Stimulated activated CD4-positive, alpha-beta T cell treated with anti-CD3 and anti-CD28 coated beads, Interleukin-4, amount 100 ng/mL, for 24 hours (primary cell): Measurements from ENCODE around the gene MINDY4.

Experiments used
- DNase-seq: peaks from one replicate; pipeline ENCODE4 v3.0.0-alpha.2; 2020

Gene MINDY4

GRCh38 chr7:30840141-30841024 lies 69.2 kb downstream of the MINDY4 start:
- DNase-seq, result no peak

GRCh38 chr7:30841025-30841735 lies 70.0 kb downstream of the MINDY4 start:
- no peak for DNase-seq

- DNase-seq, result no peak
Measured at GRCh38 chr7:30841801-30842541, 70.8 kb downstream of the MINDY4 start.

GRCh38 chr7:30842542-30843451 lies 71.6 kb downstream of the MINDY4 start:
- DNase-seq, result no peak

GRCh38 chr7:30843741-30844482 lies 72.7 kb downstream of the MINDY4 start:
- no peak for DNase-seq

GRCh38 chr7:30844483-30844874 lies 73.3 kb downstream of the MINDY4 start:
- DNase-seq, result no peak

- no peak for DNase-seq
Measured at GRCh38 chr7:30844916-30845315, 73.7 kb downstream of the MINDY4 start.

- DNase-seq, result no peak
Measured at GRCh38 chr7:30845426-30846135, 74.4 kb downstream of the MINDY4 start.

GRCh38 chr7:30846378-30846777 lies 75.2 kb downstream of the MINDY4 start:
- no peak for DNase-seq

- no peak for DNase-seq
Measured at GRCh38 chr7:30848121-30848855, 77.1 kb downstream of the MINDY4 start.

GRCh38 chr7:30849565-30849964 lies 78.3 kb downstream of the MINDY4 start:
- DNase-seq, result no peak

GRCh38 chr7:30850426-30850825 lies 79.2 kb downstream of the MINDY4 start:
- DNase-seq, result no peak

GRCh38 chr7:30851651-30852307 lies 80.6 kb downstream of the MINDY4 start:
- no peak for DNase-seq

GRCh38 chr7:30852308-30852684 lies 81.1 kb downstream of the MINDY4 start:
- no peak for DNase-seq

GRCh38 chr7:30852744-30853288 lies 81.6 kb downstream of the MINDY4 start:
- DNase-seq, result no peak

- no peak for DNase-seq
Measured at GRCh38 chr7:30853576-30853975, 82.4 kb downstream of the MINDY4 start.

- DNase-seq, result no peak
Measured at GRCh38 chr7:30855936-30856335, 84.7 kb downstream of the MINDY4 start.

- DNase-seq, result no peak
Measured at GRCh38 chr7:30858576-30858975, 87.4 kb downstream of the MINDY4 start.

GRCh38 chr7:30859202-30859939 lies 88.2 kb downstream of the MINDY4 start:
- DNase-seq, result no peak
